Measurements from ENCODE around the gene TMPRSS12. TPM values are rescaled to one million over a fixed set of nuclear protein-coding genes. Genes with fewer than 3 reads are reported as not detected.
"Not testable (repeated sequence)": the region's sequence is repeated elsewhere in the genome, so short reads cannot be mapped to it uniquely, and the experiment has no call there.

The TMPRSS12 gene
- total and polyA plus RNA-seq, 2 experiments from 2014 or later = not detected

GRCh38 chr12:50822082-50822481, 20.6 kb upstream of the TMPRSS12 start:
- H4K20me1 ChIP-seq (replicated peaks; ENCODE audit: insufficient read depth) = no peaks in the 10 kb centered on the region
- peaks cover 9% of the 10 kb centered on the region for H3K36me3 ChIP-seq (ENCODE audit: insufficient read depth)
- Mint-ChIP-seq H3K27ac (no peak overlapping the region), H3K4me1 (peaks cover 2% of the 10 kb centered on the region; the same call in 1 of the 3 replicates), H3K36me3 (ENCODE audit: low read depth) (peaks cover 4% of the 10 kb centered on the region; the same call in 2 of the 3 replicates), H3K27me3 (ENCODE audit: insufficient read depth, low read depth, poor library complexity) (no peaks in the 10 kb centered on the region), H3K4me3 (no peak overlapping the region), H3K9me3 (no peaks in the 10 kb centered on the region)
- H3K27ac ChIP-seq (ENCODE audit: low read depth) = no peak overlapping the region
- no peaks in the 10 kb centered on the region for H3K27me3 ChIP-seq (ENCODE audit: insufficient read depth)
- H3K4me3 ChIP-seq = no peak overlapping the region
- no peaks in the 10 kb centered on the region for H3K79me2 ChIP-seq (replicated peaks; ENCODE audit: insufficient read depth)
- ATAC-seq = no peak
- H3K4me1 ChIP-seq (ENCODE audit: insufficient read depth) = no peaks in the 10 kb centered on the region
- no peaks in the 10 kb centered on the region for H3K9me2 ChIP-seq (ENCODE audit: insufficient read depth)
- TF ChIP-seq, protein P1, sequence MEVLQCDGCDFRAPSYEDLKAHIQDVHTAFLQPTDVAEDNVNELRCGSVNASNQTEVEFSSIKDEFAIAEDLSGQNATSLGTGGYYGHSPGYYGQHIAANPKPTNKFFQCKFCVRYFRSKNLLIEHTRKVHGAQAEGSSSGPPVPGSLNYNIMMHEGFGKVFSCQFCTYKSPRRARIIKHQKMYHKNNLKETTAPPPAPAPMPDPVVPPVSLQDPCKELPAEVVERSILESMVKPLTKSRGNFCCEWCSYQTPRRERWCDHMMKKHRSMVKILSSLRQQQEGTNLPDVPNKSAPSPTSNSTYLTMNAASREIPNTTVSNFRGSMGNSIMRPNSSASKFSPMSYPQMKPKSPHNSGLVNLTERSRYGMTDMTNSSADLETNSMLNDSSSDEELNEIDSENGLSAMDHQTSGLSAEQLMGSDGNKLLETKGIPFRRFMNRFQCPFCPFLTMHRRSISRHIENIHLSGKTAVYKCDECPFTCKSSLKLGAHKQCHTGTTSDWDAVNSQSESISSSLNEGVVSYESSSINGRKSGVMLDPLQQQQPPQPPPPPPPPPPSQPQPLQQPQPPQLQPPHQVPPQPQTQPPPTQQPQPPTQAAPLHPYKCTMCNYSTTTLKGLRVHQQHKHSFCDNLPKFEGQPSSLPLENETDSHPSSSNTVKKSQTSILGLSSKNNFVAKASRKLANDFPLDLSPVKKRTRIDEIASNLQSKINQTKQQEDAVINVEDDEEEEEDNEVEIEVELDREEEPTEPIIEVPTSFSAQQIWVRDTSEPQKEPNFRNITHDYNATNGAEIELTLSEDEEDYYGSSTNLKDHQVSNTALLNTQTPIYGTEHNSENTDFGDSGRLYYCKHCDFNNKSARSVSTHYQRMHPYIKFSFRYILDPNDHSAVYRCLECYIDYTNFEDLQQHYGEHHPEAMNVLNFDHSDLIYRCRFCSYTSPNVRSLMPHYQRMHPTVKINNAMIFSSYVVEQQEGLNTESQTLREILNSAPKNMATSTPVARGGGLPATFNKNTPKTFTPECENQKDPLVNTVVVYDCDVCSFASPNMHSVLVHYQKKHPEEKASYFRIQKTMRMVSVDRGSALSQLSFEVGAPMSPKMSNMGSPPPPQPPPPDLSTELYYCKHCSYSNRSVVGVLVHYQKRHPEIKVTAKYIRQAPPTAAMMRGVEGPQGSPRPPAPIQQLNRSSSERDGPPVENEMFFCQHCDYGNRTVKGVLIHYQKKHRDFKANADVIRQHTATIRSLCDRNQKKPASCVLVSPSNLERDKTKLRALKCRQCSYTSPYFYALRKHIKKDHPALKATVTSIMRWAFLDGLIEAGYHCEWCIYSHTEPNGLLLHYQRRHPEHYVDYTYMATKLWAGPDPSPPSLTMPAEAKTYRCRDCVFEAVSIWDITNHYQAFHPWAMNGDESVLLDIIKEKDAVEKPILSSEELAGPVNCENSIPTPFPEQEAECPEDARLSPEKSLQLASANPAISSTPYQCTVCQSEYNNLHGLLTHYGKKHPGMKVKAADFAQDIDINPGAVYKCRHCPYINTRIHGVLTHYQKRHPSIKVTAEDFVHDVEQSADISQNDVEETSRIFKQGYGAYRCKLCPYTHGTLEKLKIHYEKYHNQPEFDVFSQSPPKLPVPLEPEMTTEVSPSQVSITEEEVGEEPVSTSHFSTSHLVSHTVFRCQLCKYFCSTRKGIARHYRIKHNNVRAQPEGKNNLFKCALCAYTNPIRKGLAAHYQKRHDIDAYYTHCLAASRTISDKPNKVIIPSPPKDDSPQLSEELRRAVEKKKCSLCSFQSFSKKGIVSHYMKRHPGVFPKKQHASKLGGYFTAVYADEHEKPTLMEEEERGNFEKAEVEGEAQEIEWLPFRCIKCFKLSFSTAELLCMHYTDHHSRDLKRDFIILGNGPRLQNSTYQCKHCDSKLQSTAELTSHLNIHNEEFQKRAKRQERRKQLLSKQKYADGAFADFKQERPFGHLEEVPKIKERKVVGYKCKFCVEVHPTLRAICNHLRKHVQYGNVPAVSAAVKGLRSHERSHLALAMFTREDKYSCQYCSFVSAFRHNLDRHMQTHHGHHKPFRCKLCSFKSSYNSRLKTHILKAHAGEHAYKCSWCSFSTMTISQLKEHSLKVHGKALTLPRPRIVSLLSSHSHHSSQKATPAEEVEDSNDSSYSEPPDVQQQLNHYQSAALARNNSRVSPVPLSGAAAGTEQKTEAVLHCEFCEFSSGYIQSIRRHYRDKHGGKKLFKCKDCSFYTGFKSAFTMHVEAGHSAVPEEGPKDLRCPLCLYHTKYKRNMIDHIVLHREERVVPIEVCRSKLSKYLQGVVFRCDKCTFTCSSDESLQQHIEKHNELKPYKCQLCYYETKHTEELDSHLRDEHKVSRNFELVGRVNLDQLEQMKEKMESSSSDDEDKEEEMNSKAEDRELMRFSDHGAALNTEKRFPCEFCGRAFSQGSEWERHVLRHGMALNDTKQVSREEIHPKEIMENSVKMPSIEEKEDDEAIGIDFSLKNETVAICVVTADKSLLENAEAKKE (CRISPR knock-in tag; IDR thresholded peaks at IDR 0.05) = no peak
- no peak for TF ChIP-seq NANOG (IDR thresholded peaks at IDR 0.05; ENCODE audit: borderline replicate concordance)
- no peak for TF ChIP-seq EZH2phosphoT487 (IDR thresholded peaks at IDR 0.05; ENCODE audit: unreplicated experiment)
- TF ChIP-seq ZNF331 (CRISPR knock-in tag; IDR thresholded peaks at IDR 0.05; ENCODE audit: low read depth) = no peak
- TF ChIP-seq POLR2AphosphoS5 (IDR thresholded peaks at IDR 0.05; ENCODE audit: low read depth) = no peak
- TF ChIP-seq CREB1 (CRISPR knock-in tag; IDR thresholded peaks at IDR 0.05; ENCODE audit: low read depth) = no peak
- no peak for TF ChIP-seq JUNB (IDR thresholded peaks at IDR 0.05; ENCODE audit: unreplicated experiment)
- no peak for TF ChIP-seq ZNF114 (CRISPR knock-in tag; IDR thresholded peaks at IDR 0.05)
- H3F3A ChIP-seq (replicated peaks; ENCODE audit: low read depth) = no peaks in the 10 kb centered on the region
- no peak for DNase-seq (ENCODE audit: low spot score)
- H2AFZ ChIP-seq = no peak overlapping the region
- no peak overlapping the region for H3K4me2 ChIP-seq

GRCh38 chr12:50823724-50824123, 19.0 kb upstream of the TMPRSS12 start:
- DNase-seq (ENCODE audit: low spot score); H3K36me3 Mint-ChIP-seq (ENCODE audit: low read depth); H3K27ac ChIP-seq (ENCODE audit: low read depth): not testable (repeated sequence)

More at GRCh38 chr12:50823724-50824123, 19.0 kb upstream of the TMPRSS12 start:
- not testable (repeated sequence) for H3K9me2 ChIP-seq (ENCODE audit: insufficient read depth); H3F3A ChIP-seq (replicated peaks; ENCODE audit: low read depth); H3K4me3 Mint-ChIP-seq; H2AFZ ChIP-seq; ATAC-seq; H3K4me3 ChIP-seq; H3K4me1 Mint-ChIP-seq; H3K27me3 ChIP-seq (ENCODE audit: insufficient read depth); H3K4me1 ChIP-seq (ENCODE audit: insufficient read depth); H3K36me3 ChIP-seq (ENCODE audit: insufficient read depth); H3K4me2 ChIP-seq; H3K27me3 Mint-ChIP-seq (ENCODE audit: insufficient read depth, low read depth, poor library complexity); H3K9me3 Mint-ChIP-seq; H3K27ac Mint-ChIP-seq; H4K20me1 ChIP-seq (replicated peaks; ENCODE audit: insufficient read depth); H3K79me2 ChIP-seq (replicated peaks; ENCODE audit: insufficient read depth)
